Measurements from ENCODE around the gene FEN1.

GRCh38 chr11:61784506-61784805 lies 8.3 kb upstream of the FEN1 start:
- TF ChIP-seq CTCF (tag by site-specific recombination; IDR thresholded peaks at IDR 0.05) (no peak), ZBTB26 (tag by site-specific recombination; optimal IDR thresholded peaks at IDR 0.05) (no peak), ATF2 (tag by site-specific recombination; IDR thresholded peaks at IDR 0.05; ENCODE audit: low read depth) (no peak)
